ENCODE data around the gene ZNF324. TPM values are rescaled to one million over a fixed set of nuclear protein-coding genes. Genes with fewer than 3 reads are reported as not detected.
A peak's percentile ranks its signal among the peaks of the same experiment; 100 is the strongest.

The ZNF324 gene
- total and polyA plus RNA-seq, 2 of the 13 experiments (the other 11 are each of a cell fraction or from before 2014, with no cell fraction given): 1.1 to 4.7 TPM

- TF ChIP-seq SIX4 (CRISPR knock-in tag; IDR thresholded peaks at IDR 0.05) (peak; percentile 91), IKZF4 (CRISPR knock-in tag; IDR thresholded peaks at IDR 0.05; ENCODE audit: borderline replicate concordance, low read depth, not compliant biosample characterization) (no peak), BHLHE40 (IDR thresholded peaks at IDR 0.05; ENCODE audit: low read length) (no peak), ZNF605 (CRISPR knock-in tag; IDR thresholded peaks at IDR 0.05) (peak; percentile 62; the same call in 1 of the 2 replicates), NCOA2 (CRISPR knock-in tag; IDR thresholded peaks at IDR 0.05) (peak; percentile 43), ZSCAN29 (CRISPR knock-in tag; conservative IDR thresholded peaks at IDR 0.05) (0 out of 2 replicates have a peak, but pooled peaks have one; percentile 52), ZNF761 (CRISPR knock-in tag; conservative IDR thresholded peaks at IDR 0.05) (peak; percentile 65; the same call in 1 of the 2 replicates), ISL2 (CRISPR knock-in tag; IDR thresholded peaks at IDR 0.05) (no peak), ARHGAP35 (CRISPR knock-in tag; IDR thresholded peaks at IDR 0.05; ENCODE audit: borderline replicate concordance) (no peak), YY1 (IDR thresholded peaks at IDR 0.05; ENCODE audit: insufficient read depth, insufficient replicate concordance, low read depth, low read length) (no peak)
- TF ChIP-seq, protein P1, sequence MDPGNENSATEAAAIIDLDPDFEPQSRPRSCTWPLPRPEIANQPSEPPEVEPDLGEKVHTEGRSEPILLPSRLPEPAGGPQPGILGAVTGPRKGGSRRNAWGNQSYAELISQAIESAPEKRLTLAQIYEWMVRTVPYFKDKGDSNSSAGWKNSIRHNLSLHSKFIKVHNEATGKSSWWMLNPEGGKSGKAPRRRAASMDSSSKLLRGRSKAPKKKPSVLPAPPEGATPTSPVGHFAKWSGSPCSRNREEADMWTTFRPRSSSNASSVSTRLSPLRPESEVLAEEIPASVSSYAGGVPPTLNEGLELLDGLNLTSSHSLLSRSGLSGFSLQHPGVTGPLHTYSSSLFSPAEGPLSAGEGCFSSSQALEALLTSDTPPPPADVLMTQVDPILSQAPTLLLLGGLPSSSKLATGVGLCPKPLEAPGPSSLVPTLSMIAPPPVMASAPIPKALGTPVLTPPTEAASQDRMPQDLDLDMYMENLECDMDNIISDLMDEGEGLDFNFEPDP (CRISPR knock-in tag; conservative IDR thresholded peaks at IDR 0.05): 0 out of 2 replicates have a peak, but pooled peaks have one; percentile 12
- TF ChIP-seq, protein P2, sequence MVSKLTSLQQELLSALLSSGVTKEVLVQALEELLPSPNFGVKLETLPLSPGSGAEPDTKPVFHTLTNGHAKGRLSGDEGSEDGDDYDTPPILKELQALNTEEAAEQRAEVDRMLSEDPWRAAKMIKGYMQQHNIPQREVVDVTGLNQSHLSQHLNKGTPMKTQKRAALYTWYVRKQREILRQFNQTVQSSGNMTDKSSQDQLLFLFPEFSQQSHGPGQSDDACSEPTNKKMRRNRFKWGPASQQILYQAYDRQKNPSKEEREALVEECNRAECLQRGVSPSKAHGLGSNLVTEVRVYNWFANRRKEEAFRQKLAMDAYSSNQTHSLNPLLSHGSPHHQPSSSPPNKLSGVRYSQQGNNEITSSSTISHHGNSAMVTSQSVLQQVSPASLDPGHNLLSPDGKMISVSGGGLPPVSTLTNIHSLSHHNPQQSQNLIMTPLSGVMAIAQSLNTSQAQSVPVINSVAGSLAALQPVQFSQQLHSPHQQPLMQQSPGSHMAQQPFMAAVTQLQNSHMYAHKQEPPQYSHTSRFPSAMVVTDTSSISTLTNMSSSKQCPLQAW (CRISPR knock-in tag; IDR thresholded peaks at IDR 0.05): peak; percentile 50
- TF ChIP-seq, protein P3, sequence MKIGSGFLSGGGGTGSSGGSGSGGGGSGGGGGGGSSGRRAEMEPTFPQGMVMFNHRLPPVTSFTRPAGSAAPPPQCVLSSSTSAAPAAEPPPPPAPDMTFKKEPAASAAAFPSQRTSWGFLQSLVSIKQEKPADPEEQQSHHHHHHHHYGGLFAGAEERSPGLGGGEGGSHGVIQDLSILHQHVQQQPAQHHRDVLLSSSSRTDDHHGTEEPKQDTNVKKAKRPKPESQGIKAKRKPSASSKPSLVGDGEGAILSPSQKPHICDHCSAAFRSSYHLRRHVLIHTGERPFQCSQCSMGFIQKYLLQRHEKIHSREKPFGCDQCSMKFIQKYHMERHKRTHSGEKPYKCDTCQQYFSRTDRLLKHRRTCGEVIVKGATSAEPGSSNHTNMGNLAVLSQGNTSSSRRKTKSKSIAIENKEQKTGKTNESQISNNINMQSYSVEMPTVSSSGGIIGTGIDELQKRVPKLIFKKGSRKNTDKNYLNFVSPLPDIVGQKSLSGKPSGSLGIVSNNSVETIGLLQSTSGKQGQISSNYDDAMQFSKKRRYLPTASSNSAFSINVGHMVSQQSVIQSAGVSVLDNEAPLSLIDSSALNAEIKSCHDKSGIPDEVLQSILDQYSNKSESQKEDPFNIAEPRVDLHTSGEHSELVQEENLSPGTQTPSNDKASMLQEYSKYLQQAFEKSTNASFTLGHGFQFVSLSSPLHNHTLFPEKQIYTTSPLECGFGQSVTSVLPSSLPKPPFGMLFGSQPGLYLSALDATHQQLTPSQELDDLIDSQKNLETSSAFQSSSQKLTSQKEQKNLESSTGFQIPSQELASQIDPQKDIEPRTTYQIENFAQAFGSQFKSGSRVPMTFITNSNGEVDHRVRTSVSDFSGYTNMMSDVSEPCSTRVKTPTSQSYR (CRISPR knock-in tag; IDR thresholded peaks at IDR 0.05; ENCODE audit: borderline replicate concordance): no peak
Observed at GRCh38 chr19:58510084-58510862, 43.4 kb downstream of the ZNF324 start (continued).
